DND-41 (cell line): ENCODE measurements around the gene STK24.

Experiments
- ATAC-seq: fragments of 200-7000 bp; cut with Tn5 transposase; 3 replicates; pipeline ENCODE4 v1.9.1; 2021; ENCODE audit warnings: low read depth; ENCODE audit not compliant: insufficient read depth
- DNase-seq: peaks from one replicate; pipeline ENCODE4 v3.0.0-alpha.2; 2020
- H2AFZ ChIP-seq: 2 replicates; pipeline ENCODE4 v1.6.0; 2012; ENCODE audit warnings: low read depth, low read length
- H3K27ac ChIP-seq: 2 replicates; pipeline ENCODE4 v1.5.1; 2012; ENCODE audit warnings: low read length, inconsistent platforms
- H3K27me3 ChIP-seq: fragments of 200-600 bp; sonication (generic); 2 replicates; pipeline ENCODE4 v1.6.0; 2012; ENCODE audit warnings: low read length, mild to moderate bottlenecking, inconsistent platforms; ENCODE audit not compliant: insufficient read depth, poor library complexity
- H3K36me3 ChIP-seq: 2 replicates; pipeline ENCODE4 v1.5.1; 2012; ENCODE audit warnings: low read length, inconsistent platforms; ENCODE audit not compliant: insufficient read depth
- H3K4me1 ChIP-seq: 2 replicates; pipeline ENCODE4 v1.5.1; 2012; ENCODE audit warnings: mild to moderate bottlenecking, low read length; ENCODE audit not compliant: insufficient read depth
- H3K4me2 ChIP-seq: 2 replicates; pipeline ENCODE4 v1.6.0; 2012; ENCODE audit warnings: mild to moderate bottlenecking, moderate library complexity, low read length, inconsistent platforms; ENCODE audit not compliant: insufficient read depth
- H3K4me3 ChIP-seq, 2 experiments: fragments of 200-600 bp in 1 of 2; shearing (Covaris generic) in 1 of 2; 2 replicates each; pipeline ENCODE4 v1.5.1; 2012 to 2016; ENCODE audit warnings: inconsistent platforms in 2 of 2, low read length in 2 of 2, mild to moderate bottlenecking in 2 of 2, low read depth in 1 of 2, moderate library complexity in 1 of 2
- H3K79me2 ChIP-seq: 2 replicates; pipeline ENCODE4 v1.6.0; 2012; ENCODE audit warnings: low read length, inconsistent platforms; ENCODE audit not compliant: insufficient read depth
- H3K9ac ChIP-seq: 2 replicates; pipeline ENCODE4 v1.6.0; 2012; ENCODE audit warnings: low read depth, mild to moderate bottlenecking, inconsistent platforms, low read length, moderate library complexity
- H3K9me3 ChIP-seq: 2 replicates; pipeline ENCODE4 v1.5.1; 2012; ENCODE audit warnings: low read length, moderate library complexity, mild to moderate bottlenecking, inconsistent platforms; ENCODE audit not compliant: insufficient read depth, severe bottlenecking
- H4K20me1 ChIP-seq: 2 replicates; pipeline ENCODE4 v1.6.0; 2012; ENCODE audit warnings: low read length; ENCODE audit not compliant: insufficient read depth
- CTCF ChIP-seq: IDR thresholded peaks from 2 replicates; pipeline ENCODE4 v1.5.1; 2012; ENCODE audit warnings: borderline replicate concordance, low read length, moderate library complexity, mild to moderate bottlenecking; ENCODE audit not compliant: poor library complexity, severe bottlenecking; ENCODE audit errors: extremely low read depth
- EZH2 ChIP-seq: IDR thresholded peaks from 3 replicates; pipeline ENCODE4 v1.6.1; 2012; ENCODE audit warnings: borderline replicate concordance, low read depth, mild to moderate bottlenecking, moderate library complexity, low read length, inconsistent platforms; ENCODE audit not compliant: severe bottlenecking

STK24 gene

GRCh38 chr13:98439896-98440295, 137.0 kb downstream of the STK24 start:
- Histone ChIP-seq H2AFZ (no peak overlapping the region), H3K4me1 (no peaks in the 10 kb centered on the region), H3K4me3 (no peak overlapping the region), H3K27me3 (peaks cover 2% of the 10 kb centered on the region), H3K9me3 (no peaks in the 10 kb centered on the region), H3K27ac (no peak overlapping the region), H3K79me2 (no peaks in the 10 kb centered on the region), H3K36me3 (no peaks in the 10 kb centered on the region), H3K4me2 (no peak overlapping the region), H4K20me1 (no peaks in the 10 kb centered on the region; the same call in none of the 2 replicates), H3K9ac (no peak overlapping the region)
- ATAC-seq (no peak), DNase-seq (no peak)
- no peak for TF ChIP-seq CTCF
- TF ChIP-seq EZH2, result no peak

- Histone ChIP-seq H3K9me3 (no peaks in the 10 kb centered on the region), H3K4me1 (no peaks in the 10 kb centered on the region), H2AFZ (no peak overlapping the region), H3K27ac (no peak overlapping the region), H4K20me1 (no peaks in the 10 kb centered on the region; the same call in 1 of the 2 replicates), H3K4me3 (no peak overlapping the region), H3K27me3 (peaks cover 2% of the 10 kb centered on the region), H3K9ac (no peak overlapping the region), H3K36me3 (no peaks in the 10 kb centered on the region), H3K4me2 (no peak overlapping the region), H3K79me2 (no peaks in the 10 kb centered on the region)
- ATAC-seq (no peak), DNase-seq (no peak)
- TF ChIP-seq CTCF, result no peak
- no peak for TF ChIP-seq EZH2
Observed at GRCh38 chr13:98439126-98439828, 137.6 kb downstream of the STK24 start.

- H3K27me3 ChIP-seq, result peaks cover 2% of the 10 kb centered on the region
- TF ChIP-seq EZH2 (no peak), CTCF (no peak)
- H3K36me3 ChIP-seq, result no peaks in the 10 kb centered on the region
- H3K9me3 ChIP-seq, result no peaks in the 10 kb centered on the region
- H3K79me2 ChIP-seq, result no peaks in the 10 kb centered on the region
- H3K4me3 ChIP-seq, result no peak overlapping the region
- H3K9ac ChIP-seq, result no peak overlapping the region
- H3K4me2 ChIP-seq, result no peak overlapping the region
- ATAC-seq (no peak), DNase-seq (no peak)
- no peaks in the 10 kb centered on the region; the same call in 1 of the 2 replicates for H4K20me1 ChIP-seq
- no peaks in the 10 kb centered on the region for H3K4me1 ChIP-seq
- no peak overlapping the region for H2AFZ ChIP-seq
- H3K27ac ChIP-seq, result no peak overlapping the region
Observed at GRCh38 chr13:98438246-98439125, 138.4 kb downstream of the STK24 start.
